HFF-Myc (cell line): Measurements from ENCODE around the gene IRF3.

Source experiments
- DNase-seq: peaks from one replicate; pipeline ENCODE4 v3.0.0-alpha.2; 2011; ENCODE audit warnings: low read depth; ENCODE audit errors: extremely low read depth
- H3K4me3 ChIP-seq: replicated peaks from 2 replicates; pipeline ENCODE4 v1.5.1; 2011; ENCODE audit warnings: low read depth, mild to moderate bottlenecking, control low read depth, low read length
- CTCF ChIP-seq: IDR thresholded peaks from 2 replicates; pipeline ENCODE4 v1.5.1; 2012; ENCODE audit warnings: mild to moderate bottlenecking, low read depth, low read length, control low read depth; ENCODE audit errors: missing control alignments

Gene IRF3

DNA sequence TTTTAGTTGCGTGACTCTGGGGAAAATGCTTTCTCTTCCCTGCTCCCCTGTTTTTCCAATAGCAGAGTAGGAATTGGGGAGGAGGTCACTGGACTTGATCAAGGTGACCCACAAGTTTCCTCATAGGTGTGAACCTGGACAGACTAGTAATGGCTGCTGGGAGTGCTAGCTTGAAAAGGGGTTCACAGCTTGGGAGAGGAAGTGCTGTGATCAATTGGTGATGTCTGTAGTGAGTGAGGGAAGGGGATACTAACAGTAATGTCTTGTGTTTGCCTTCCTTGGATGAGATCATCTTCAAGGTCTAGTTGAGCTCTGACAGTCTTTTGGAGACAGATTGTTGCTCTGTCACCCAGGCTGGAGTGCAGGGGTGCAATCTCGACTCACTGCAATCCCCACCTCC lies 1.8 kb upstream of the IRF3 start:
- H3K4me3 ChIP-seq = peak overlapping the region; percentile 78; the same call in 1 of the 2 replicates
- TF ChIP-seq CTCF = no peak
- DNase-seq = no peak

DNA sequence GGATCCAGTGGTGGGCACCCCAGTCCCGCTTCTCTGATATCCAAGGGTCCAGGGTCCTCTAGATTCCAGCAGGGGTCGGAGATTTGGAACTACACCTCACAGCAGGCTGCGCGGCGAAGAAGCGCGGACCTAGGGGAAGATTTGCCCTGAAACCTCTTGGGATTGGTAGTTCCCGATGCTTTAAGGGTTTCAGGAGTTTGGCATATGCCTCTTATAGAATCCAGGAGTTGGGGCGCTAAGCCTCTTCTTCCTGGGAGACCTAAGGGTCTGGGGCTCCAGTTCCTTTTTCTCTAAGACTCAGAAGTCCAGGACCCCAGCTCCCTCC lies 425 bp upstream of the IRF3 start:
- DNase-seq = no peak
- no peak for TF ChIP-seq CTCF
- peak overlapping the region; percentile 78 for H3K4me3 ChIP-seq

DNA sequence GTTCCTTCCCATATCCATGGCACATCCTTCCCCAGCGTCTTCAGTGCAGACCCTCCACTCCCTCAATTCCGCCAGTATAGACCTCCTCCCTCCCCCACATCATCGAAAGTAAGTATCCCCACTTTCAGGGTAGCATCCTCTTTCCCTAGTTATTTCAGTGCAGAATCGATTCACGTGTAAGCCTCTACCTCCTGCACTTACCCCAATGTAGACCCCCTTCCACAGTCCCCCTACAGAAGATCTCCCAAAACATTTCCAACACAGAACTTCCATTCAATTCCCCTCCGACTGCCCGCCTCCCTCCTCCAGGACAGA lies 664 bp downstream of the IRF3 start:
- TF ChIP-seq CTCF = no peak
- no peak for DNase-seq
- peak overlapping the region; percentile 78 for H3K4me3 ChIP-seq

DNA sequence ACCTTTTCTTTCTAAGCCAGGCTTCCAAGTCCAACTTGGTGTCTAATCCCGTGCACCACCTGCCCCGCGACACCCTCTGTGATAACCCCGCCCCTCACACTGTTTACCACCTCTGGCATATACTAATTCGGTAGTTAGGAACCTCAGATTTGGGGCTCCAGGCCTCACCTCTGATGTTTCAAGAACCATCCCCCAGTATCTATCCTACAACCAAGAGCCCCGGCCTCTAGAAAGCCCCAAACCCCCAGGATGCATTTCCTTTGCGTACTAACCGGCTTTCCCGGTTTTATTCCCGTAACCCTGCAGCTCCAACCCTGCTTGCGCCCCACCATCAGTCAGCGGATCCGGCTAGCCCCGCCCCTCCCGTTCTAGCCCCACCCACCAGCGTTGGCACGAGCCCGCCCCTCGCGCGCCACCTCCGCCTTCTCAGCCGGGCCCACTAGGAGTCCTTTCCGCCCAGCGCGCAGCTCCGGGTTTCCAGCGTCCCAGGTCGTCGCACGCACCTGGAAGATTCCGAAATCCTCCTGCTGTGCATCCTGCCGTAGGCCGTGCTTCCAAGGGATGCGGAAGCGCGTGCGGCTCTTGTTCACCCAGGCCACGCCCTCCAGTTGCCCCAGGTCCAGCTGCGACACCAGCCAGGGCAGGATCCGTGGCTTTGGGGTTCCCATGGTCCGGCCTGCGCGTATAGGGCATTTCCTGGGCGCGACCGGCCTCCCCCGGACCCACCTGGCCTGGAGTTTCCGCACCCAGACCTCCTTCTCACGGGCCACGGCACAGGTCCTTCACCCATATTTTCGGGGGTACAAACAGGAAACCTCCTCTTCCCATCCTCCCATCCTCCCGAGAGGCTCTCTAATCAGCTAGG lies 1.3 kb downstream of the IRF3 start:
- no peak for DNase-seq
- TF ChIP-seq CTCF = no peak

DNA sequence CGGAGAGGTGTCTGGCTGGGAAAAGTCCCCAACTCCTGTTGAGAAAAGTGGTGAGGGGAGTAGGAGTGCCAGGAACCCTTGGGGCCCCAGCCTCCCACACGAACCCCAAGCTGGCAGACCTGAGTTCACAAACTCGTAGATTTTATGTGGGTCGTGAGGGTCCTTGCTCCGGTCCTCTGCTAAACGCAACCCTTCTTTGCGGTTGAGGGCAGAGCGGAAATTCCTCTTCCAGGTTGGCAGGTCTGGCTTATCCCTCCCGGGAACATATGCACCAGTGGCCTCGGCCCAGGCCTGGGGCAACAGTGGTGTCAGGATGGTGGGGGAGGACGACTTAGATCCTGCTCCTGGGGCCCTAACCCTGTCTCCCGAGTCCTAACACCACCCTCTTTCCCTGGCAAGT lies 2.4 kb downstream of the IRF3 start:
- DNase-seq = no peak
- no peak for TF ChIP-seq CTCF
- H3K4me3 ChIP-seq = no peak overlapping the region

More for the DNA sequence above, 1.3 kb downstream of the IRF3 start:
- H3K4me3 ChIP-seq = peak overlapping the region; percentile 78

DNA sequence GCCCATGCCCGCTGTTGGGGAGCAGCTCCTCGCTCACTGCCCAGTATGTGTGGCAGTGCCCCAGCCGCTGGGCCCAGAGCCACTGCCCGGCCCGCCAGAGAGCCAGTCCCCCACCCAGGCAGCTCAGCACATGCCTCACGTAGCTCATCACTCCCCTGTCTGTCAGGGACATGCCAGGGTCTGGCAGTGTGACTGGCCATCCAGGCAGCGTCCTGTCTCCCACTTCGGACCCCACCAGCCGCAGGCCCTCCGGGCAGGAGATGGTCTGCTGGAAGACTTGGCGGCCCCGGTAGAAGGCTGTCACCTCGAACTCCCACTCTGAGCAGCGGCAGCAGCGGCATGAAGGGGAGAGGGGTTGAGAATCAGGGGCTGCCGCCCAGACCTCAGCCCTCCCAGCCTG lies 3.6 kb downstream of the IRF3 start:
- no peak for DNase-seq
- no peak overlapping the region for H3K4me3 ChIP-seq
- TF ChIP-seq CTCF = no peak
